DMS 273 treated with DMSO at 0.1 percent for 48 hours (cell line): Measurements from ENCODE around the gene MORN4.
"Not testable (repeated sequence)": the region's sequence is repeated elsewhere in the genome, so short reads cannot be mapped to it uniquely, and the experiment has no call there.

Experiments used
- DNase-seq: peaks from one replicate; lab custom pipeline; 2025; lab: John Stamatoyannopoulos, UW

Gene MORN4

GRCh38 chr10:97597778-97598177 lies 35.5 kb downstream of the MORN4 start:
- no peak for DNase-seq

- no peak for DNase-seq
These were observed 36.9 kb downstream of the MORN4 start for GRCh38 chr10:97596101-97597082.

GRCh38 chr10:97593421-97593820 lies 39.9 kb downstream of the MORN4 start:
- DNase-seq, result no peak

GRCh38 chr10:97590748-97591495 lies 42.4 kb downstream of the MORN4 start:
- no peak for DNase-seq

GRCh38 chr10:97590082-97590747 lies 43.1 kb downstream of the MORN4 start:
- DNase-seq, result no peak

- DNase-seq, result no peak
These were observed 43.8 kb downstream of the MORN4 start, which contains the start of gene C10orf62 for GRCh38 chr10:97589479-97589878. Gene C10orf62, plus strand, starts transcription at chr10:97589721. Its CDS starts 177 bp downstream, at chr10:97589898.

GRCh38 chr10:97587183-97587582 lies 46.1 kb downstream of the MORN4 start:
- DNase-seq, result no peak

- no peak for DNase-seq
These were observed 47.9 kb downstream of the MORN4 start for GRCh38 chr10:97585439-97585811.

GRCh38 chr10:97584798-97585438 lies 48.4 kb downstream of the MORN4 start:
- DNase-seq, result no peak

GRCh38 chr10:97584060-97584797 lies 49.1 kb downstream of the MORN4 start, which contains the start of gene HOGA1:
Gene HOGA1, plus strand, starts transcription at chr10:97584389. Its CDS starts 315 bp downstream, at chr10:97584704.
- DNase-seq, result peak; percentile 84

- DNase-seq, result no peak
These were observed 49.8 kb downstream of the MORN4 start for GRCh38 chr10:97583476-97583875.

GRCh38 chr10:97582169-97582568 lies 51.1 kb downstream of the MORN4 start:
- no peak for DNase-seq

GRCh38 chr10:97580421-97581367 lies 52.6 kb downstream of the MORN4 start:
- no peak for DNase-seq

- no peak for DNase-seq
These were observed 55.0 kb downstream of the MORN4 start for GRCh38 chr10:97578171-97578844.

- no peak for DNase-seq
These were observed 55.6 kb downstream of the MORN4 start for GRCh38 chr10:97577701-97578100.

GRCh38 chr10:97576487-97576886 lies 56.8 kb downstream of the MORN4 start:
- DNase-seq, result not testable (repeated sequence)

GRCh38 chr10:97575127-97575668 lies 58.1 kb downstream of the MORN4 start:
- no peak for DNase-seq

GRCh38 chr10:97574374-97575126 lies 58.8 kb downstream of the MORN4 start:
- DNase-seq, result no peak
